ENCODE measurements around the gene L2HGDH. TPM values are rescaled to one million over a fixed set of nuclear protein-coding genes. Genes with fewer than 3 reads are reported as not detected.

L2HGDH gene
- total RNA-seq, 1 donor: 3.3 TPM

DNA sequence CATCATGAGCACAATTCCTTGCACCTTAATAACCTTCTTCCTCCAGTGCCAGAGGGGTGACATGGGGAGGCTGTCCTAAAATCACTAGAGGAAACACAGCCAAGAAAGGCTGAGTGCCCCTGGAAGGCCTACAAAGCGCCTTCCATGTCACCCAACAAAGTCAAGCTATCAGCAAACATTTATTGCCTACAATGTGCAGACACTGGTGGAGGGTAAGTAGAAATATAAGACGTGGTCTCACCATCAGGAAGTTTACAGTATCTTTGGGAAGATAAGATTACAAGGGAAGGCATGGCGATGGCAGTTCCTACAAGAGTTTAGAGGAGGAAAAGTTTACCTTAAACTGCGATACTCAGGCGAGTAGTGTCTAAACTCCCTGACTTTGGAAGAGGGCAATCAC lies 28.0 kb upstream of the L2HGDH start:
- TF ChIP-seq, protein P1, sequence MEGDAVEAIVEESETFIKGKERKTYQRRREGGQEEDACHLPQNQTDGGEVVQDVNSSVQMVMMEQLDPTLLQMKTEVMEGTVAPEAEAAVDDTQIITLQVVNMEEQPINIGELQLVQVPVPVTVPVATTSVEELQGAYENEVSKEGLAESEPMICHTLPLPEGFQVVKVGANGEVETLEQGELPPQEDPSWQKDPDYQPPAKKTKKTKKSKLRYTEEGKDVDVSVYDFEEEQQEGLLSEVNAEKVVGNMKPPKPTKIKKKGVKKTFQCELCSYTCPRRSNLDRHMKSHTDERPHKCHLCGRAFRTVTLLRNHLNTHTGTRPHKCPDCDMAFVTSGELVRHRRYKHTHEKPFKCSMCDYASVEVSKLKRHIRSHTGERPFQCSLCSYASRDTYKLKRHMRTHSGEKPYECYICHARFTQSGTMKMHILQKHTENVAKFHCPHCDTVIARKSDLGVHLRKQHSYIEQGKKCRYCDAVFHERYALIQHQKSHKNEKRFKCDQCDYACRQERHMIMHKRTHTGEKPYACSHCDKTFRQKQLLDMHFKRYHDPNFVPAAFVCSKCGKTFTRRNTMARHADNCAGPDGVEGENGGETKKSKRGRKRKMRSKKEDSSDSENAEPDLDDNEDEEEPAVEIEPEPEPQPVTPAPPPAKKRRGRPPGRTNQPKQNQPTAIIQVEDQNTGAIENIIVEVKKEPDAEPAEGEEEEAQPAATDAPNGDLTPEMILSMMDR (IDR thresholded peaks at IDR 0.05; ENCODE audit: insufficient read depth, low read length): no peak
- DNase-seq (ENCODE audit: low read depth): no peak
- H3K4me3 ChIP-seq (ENCODE audit: low read depth, low read length): no peak overlapping the region

DNA sequence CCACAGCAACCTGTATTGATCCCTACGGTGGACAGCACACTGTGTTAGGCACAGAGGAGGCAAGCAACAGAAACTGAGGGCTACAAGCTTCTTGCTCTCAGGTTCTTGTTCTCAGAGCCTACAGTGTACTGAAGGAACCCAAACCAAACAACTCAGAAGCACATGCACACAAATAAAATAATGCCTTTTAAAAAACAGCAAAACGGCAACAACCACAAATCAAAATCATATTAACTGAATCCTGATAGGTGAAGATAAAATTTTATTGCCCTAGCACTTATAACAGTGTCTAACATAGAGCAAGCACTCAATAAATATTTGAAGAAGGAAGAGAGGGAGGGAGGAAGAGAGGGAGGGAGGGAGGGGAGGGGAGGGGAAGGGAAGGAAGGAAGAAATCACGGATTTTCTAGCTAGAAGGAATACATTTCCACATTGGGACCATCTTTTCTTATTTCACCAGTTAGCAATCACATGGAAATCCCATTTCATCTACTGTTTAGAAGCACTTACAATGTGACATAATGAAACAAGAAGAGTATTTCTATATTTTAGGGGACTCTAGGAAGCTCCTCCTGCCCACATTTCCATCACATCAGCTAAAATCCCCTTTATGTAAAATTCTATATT lies 27.3 kb upstream of the L2HGDH start:
- TF ChIP-seq, protein P1 (IDR thresholded peaks at IDR 0.05; ENCODE audit: insufficient read depth, low read length): no peak
- no peak overlapping the region for H3K4me3 ChIP-seq (ENCODE audit: low read depth, low read length)
- DNase-seq (ENCODE audit: low read depth): no peak

DNA sequence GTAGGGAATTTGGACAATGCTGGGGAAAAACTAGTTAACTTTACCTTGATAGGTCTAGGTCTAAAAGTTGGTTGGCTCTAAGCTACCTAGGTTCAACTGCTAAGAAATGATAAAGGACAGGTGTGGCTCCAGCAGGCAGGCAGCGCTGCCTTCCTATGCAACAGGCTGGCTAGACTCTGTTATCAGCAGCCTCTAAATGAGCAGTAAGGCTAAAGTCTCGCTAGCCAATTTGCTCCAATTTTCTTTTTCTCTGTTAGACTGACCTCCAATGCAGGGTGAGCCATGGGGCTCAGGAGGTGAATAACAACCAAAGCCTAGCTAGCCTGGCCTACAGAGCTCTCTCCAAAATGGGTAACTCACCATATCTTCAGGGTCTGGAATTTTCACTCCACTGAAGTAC lies 26.6 kb upstream of the L2HGDH start:
- no peak overlapping the region for H3K4me3 ChIP-seq (ENCODE audit: low read depth, low read length)
- TF ChIP-seq, protein P1 (IDR thresholded peaks at IDR 0.05; ENCODE audit: insufficient read depth, low read length): no peak
- no peak for DNase-seq (ENCODE audit: low read depth)

DNA sequence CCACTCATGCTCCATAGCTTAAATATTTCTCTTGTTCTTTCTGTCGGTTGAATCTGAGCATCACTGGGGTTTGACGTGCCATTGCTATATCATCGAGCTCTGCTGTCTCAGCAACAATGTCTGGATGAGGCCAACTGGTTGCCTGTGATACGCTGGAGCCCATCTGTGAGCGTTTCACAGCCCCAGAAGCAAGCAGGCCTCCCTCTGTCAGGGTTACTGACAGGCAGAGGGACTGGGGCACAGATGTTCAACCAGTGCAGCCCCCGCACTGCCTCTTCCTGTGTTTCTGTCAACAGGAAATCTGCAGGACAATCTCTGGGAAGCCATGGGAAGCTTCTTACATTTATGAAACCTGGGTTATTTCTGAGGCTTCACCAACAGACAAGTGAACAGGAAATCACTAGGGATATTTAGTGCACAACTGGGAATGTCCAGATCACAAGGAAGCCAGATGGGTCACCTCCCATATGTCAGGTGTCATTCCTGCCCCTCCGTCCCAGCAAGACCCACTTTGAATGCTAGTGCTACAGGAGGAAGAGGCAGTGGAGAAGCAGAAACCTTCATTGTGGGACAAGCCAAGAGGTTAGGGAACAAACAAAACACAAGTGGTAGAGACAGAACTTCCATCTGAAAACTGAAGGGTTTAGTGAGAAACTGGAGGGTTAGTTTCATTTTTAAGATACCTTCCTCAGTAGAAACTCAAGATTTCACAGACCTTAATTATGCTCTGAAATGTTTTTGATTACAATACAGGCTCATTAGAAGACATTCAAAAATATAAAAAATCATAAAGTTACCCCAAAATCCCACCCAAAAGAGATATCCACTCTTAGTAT lies 24.2 kb upstream of the L2HGDH start:
- DNase-seq (ENCODE audit: low read depth): no peak
- no peak overlapping the region for H3K4me3 ChIP-seq (ENCODE audit: low read depth, low read length)
- TF ChIP-seq, protein P1 (IDR thresholded peaks at IDR 0.05; ENCODE audit: insufficient read depth, low read length): no peak

GRCh38 chr14:50335389-50335788 lies 23.4 kb upstream of the L2HGDH start:
- no peak overlapping the region for H3K4me3 ChIP-seq (ENCODE audit: low read depth, low read length)
- peak; percentile 52 for DNase-seq (ENCODE audit: low read depth)
- TF ChIP-seq, protein P1 (IDR thresholded peaks at IDR 0.05; ENCODE audit: insufficient read depth, low read length): no peak

DNA sequence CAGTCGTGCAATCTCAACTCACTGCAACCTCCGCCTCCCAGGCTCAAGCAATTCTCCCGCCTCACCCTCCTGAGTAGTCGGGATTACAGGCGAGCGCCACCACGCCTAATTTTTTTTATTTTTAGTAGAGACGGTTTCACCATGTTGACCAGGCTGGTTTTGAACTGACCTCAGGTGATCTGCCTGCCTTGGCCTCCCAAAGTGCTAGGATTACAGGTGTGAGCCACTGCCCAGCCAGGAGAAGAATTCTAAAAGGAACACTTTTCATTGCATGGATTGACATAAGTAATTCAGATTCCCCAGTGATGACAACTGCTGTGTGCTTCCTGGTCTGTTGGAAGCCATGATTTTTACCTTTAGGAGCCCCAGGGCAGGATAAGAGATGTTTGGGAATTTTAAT lies 22.2 kb upstream of the L2HGDH start:
- TF ChIP-seq, protein P1 (IDR thresholded peaks at IDR 0.05; ENCODE audit: insufficient read depth, low read length): no peak
- H3K4me3 ChIP-seq (ENCODE audit: low read depth, low read length): no peak overlapping the region
- no peak for DNase-seq (ENCODE audit: low read depth)

All from fibroblast of the aortic adventitia (primary cell).